Measurements from ENCODE around the gene FAM83E.

GRCh38 chr19:48635263-48635965 is 20.5 kb upstream of the FAM83E start:
- TF ChIP-seq GATA2 (IDR thresholded peaks at IDR 0.05; ENCODE audit: low read depth, low read length) (no peak), GATA3 (IDR thresholded peaks at IDR 0.05; ENCODE audit: low read depth, low read length) (no peak)
